GM18520 (cell line): ENCODE data around the gene ME3.
"Not testable (repeated sequence)": the region's sequence is repeated elsewhere in the genome, so short reads cannot be mapped to it uniquely, and the experiment has no call there.

Source experiments
- ATAC-seq: cut with Tn5 transposase; IDR thresholded peaks from one replicate; pipeline ENCODE4 v1.9.1; 2021; ENCODE audit not compliant: unreplicated experiment

Gene ME3

DNA sequence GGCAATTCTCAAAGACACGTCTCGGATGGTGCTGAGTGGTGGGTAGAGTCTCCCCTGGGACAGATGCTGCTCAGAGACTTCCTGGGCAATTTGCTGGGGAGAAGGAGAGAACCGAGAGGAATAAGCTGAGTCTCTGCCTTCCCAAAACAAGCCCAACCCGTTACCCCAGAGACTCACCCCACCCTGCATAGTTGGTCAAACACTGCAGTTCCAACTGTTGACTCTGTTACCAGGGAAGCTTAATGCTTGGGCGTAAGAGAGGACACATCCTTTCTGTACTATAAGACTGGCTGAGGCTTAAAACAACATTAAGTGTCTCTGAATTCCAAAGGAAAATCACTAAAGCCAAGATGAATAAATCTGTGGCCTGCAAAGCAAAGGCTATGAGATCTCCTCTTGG lies 229.6 kb downstream of the ME3 start:
- ATAC-seq = no peak

DNA sequence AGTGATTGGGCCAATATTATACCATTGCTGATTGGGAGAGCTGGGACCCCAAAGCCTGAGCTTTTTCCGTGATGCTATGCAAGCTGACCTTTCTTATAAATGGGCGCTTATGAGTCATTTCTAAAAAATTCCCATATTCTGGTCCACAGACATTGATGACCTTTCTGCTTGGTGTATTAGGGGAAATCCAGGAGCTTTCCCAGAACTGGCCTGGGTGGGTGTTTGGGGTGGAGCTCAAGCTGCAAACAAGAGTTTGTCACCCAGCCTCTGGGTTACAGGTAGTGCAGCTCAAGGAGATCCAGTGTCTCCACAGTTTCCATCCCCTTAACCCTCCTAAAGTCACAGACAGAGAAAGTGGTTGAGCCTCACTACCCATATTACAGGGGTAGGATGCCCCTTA lies 230.0 kb downstream of the ME3 start:
- no peak for ATAC-seq

DNA sequence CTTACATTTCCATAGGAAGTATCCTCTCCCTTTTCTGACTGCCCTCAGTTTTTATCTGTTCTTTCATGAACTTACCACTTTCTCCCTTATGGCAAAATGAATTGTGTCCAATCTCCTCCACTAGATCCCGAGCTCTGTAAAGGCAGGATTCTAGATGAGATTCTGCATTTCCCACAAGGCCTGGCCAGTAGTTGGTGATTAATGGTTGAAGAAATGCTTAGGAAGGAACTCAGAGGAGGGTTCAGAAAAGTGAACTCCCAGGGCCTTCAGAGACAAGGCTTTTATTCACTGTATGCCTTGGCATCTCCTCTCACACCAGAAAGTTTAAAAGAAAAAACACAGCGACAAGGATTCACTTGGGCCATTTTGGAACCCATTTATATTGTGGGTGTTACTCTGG lies 231.6 kb downstream of the ME3 start:
- ATAC-seq = no peak

DNA sequence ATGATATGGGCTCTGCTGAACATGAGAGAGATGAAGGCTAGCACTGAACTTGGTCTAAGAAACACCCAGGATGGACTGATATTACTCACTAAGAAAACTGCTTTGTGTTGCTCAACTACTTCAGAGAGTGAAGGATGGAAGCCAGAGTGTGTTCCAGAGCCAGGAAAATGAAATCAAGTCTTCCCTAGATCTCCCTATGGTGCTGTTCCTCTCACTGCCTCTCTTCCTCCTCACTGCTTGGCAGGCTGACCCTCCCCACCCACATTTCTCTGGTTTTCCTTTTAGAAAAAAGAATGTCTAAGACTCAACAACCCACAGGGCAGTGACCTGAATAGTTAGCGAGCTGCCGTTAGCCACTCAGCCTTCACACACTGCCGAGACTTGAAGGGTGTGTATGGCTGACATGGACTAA lies 232.1 kb downstream of the ME3 start:
- ATAC-seq = no peak

DNA sequence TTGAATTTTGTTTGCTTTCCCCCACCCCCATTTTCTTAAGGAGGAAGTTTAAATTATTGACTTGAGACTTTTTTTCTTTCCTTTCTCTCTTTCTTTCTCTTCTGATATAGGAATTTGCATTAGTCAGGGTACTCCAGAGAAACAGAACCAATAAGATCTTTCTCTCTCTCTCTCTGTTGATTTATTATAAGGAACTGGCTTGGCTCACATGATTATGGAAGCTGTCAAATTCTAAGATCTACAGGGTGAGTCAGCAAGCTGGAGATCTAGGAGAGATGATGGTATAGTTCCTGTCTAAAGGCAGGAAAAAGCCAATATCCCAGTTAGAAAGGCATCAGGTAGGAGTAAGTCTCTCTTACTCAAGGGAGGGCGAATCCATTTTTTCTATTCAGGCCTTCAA lies 233.7 kb downstream of the ME3 start:
- ATAC-seq = no peak

DNA sequence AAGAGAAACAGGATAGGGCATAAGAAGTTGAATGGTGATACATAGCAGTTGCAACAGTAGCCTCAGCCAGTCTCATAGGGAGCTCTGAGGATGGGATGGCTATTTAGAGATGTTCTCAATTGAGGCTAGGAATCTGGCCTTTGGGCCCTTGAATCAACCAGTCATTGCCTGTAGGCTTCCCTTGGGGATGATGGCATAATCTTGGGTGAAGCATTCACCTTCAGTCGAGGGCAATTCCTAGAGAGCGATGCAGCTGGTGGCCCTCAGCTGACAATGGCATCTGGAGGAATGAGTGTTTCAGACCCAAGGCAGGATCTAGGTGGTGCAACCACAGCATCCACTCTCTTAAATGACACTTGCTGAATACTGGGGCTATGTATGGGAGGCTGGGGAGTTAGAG lies 236.7 kb downstream of the ME3 start:
- no peak for ATAC-seq

DNA sequence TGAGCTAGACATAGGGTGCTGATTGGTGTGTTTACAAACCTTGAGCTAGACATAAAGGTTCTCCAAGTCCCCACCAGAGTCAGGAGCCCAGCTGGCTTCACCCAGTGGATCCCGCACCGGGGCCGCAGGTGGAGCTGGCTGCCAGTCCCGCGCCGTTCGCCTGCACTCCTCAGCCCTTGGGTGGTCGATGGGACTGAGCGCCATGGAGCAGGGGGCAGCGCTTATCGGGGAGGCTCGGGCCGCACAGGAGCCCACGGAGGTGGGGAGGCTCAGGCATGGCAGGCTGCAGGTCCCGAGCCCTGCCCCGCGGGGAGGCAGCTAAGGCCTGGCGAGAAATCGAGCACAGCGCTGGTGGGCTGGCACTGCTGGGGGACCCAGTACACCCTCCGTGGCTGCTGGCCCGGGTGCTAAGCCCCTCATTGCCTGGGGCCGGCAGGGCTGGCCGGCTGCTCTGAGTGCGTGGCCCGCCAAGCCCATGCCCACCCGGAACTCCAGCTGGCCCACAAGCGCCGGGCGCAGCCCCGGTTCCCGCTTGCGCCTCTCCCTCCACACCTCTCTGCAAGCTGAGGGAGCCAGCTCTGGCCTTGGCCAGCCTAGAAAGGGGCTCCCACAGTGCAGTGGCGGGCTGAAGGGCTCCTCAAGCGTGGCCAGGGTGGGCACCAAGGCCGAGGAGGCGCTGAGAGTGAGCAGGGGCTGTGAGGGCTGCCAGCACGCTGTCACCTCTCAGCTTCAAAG lies 238.9 kb downstream of the ME3 start:
- ATAC-seq = not testable (repeated sequence)

DNA sequence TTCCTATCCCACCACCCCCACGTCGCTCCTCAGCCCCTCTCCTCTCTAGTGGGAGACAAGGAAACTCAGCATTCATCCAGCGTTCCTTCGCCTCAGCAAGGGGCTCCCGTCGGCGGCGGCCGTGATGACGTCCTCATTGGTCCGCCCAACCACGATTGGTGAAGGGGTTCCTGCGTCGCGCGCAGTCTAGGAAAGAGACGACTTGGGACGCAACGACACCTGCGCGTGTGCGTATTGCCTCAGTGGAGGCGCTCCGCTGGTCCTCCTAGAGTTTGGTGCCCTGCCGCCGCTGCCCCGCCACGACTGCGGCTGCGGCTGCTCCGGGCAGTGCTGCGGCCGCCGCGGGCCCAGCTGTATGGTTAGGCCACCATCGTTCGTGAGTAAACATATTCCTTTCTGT lies 241.2 kb downstream of the ME3 start:
- ATAC-seq = no peak

DNA sequence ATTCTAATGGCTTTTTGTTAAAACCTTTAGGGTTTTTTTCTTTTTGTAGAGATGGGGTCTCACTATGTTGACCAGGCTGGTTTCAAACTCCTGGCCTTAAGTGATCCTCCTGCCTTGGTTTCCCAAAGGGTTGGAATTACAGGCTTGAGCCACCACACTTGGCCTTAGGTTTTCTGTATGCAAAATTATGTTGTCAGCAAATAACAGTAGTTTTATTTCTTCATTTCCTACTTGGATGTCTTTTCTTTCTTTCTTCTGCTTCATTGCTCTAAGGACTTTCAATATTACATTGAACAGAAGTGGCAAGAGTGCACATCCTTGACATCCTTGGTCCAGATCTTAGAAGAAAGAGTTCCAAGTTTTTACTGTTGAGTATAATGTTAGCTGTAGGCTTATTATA lies 245.0 kb downstream of the ME3 start:
- no peak for ATAC-seq

DNA sequence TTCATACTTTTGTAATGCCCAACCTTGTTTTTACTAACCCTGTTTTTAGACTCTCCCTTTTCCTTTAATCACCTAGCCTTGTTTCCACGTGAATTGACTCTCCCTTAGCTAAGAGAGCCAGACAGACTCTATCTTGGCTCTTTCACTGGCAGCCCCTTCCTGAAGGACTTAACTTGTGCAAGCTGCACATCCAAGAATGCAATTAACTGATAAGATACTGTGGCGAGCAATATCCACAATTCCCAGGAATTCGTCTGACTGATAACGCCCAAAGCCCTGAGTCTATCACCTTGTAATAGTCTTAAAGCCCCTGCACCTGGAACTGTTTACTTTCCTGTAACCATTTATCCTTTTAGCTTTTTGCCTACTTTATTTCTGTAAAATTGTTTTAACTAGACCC lies 248.9 kb downstream of the ME3 start:
- not testable (repeated sequence) for ATAC-seq

DNA sequence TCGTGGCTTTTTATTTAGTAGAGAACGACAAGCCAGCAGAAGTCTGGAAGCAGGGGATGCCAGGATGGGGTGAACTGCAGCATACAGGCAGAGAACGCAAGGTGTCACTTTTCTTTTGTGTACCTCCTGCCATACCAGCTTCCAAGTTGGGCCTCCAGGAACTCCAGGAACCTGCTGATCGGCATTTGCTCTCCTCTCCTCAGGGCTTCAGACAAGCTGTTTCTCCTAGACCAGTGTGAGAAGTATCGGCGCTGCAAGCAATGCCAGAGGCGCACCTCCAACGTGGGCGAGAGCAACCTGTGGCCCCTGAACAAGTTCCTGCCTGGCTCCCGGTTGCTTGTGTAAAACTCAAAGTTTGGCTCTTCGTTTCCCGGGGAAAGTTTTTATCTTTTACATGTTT lies 250.0 kb downstream of the ME3 start:
- ATAC-seq = no peak

DNA sequence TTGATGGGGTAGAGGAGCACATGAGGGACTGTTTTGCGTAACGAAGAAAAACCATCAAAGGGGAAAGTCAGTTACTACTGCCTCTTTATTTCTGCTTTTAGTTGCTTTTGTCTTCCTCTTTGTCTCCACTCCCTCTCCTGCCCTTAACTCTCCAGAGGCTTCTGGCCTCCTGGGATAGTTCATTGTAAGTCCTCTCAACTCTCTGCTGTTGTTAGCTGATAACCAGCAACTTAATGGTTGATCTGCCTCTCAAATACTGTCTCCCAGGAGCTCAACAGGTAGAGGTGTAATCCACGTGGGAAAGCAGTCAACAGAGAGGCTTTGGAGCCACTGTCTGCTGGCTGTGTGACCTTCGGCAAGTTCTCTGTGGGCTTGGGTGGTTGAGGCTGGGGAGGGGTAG lies 250.5 kb downstream of the ME3 start:
- ATAC-seq = no peak

DNA sequence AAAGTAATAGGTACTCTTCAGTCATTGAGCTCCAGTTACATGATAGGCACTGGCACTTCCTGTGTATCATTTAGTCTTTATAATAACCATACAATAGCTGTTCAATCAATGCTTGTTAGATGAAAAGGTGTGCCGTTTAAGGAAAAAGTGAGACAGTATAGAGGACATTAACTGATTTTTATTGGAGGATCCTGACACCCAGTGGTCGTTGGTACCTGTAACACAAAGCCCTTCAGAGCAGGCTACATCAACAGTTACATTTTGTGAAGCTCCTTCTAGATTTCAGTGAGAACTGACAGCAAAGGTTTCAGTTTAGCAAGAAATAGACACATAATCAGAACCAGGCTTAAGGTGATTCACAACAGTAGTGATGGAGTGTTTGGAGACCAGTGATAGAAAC lies 253.5 kb downstream of the ME3 start:
- ATAC-seq = no peak

DNA sequence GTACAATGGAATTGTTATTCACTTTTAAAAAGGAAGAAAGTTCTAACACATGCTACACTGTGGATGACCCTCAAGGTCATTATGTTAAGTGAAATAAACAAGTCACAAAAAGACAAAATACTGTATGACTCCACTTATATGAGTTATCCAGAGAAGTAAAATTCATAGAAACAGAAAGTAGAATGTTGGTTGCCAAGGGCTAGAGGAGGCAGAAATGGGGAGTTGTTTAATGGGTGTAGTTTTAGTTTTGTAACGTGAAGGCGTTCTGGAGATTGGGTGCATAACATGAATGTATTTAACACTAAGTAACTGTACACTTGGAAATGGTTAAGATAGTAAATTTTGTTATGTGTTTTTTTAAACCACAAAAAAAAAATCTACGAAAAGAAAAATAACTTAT lies 253.9 kb downstream of the ME3 start:
- ATAC-seq = no peak

DNA sequence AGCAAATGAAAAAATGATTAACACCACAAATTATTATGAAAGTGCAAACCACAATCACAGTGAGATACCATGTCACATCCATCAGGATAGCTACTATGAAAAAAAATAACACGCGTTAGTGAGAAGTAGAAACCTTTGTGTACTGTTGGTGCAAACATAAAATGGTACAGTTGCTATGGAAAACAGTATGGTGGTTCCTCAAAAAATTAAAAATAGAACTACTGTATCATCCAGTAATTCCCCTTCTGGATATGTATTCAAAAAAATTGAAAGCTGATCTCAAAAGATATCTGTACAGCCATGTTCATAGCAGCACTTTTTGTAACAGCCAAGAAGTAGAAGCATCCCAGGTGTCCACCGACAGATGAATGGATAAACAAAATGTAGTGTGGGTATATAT lies 254.3 kb downstream of the ME3 start:
- ATAC-seq = no peak

DNA sequence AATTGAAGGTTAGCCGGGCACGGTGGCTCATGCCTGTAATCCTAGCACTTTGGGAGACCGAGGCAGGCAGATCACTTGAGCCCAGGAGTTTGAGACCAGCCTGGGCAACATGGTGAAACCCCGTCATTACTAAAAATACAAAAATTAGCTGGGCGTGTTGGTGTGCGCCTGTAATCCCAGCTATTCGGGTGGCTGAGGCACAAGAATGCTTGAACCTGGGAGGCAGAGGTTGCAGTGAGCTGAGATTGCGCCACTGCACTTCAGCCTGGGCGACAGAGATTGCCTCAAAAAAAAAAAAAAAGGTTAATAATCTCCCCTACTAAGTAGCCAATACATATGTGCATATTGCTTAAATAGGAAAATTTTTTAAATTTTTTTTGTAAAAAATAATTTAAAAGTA lies 255.5 kb downstream of the ME3 start:
- not testable (repeated sequence) for ATAC-seq

DNA sequence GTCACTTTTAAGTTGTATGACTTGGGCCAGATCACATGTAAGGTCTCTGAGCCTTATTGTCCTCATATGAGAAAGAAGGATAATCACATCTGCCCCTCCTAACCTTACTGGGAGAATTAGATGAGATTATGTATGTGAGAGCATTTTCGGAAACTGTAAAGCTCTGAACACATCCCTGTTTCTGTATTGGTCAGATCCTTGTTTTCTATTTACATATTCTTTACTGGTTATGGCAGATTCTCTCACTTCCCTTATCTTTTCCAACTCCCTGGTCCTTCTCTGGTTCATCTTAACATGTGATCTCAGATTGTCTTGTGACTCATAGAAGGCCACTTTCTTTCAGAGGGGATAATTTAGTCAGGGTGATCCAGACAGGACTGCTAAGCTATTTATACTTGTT lies 255.9 kb downstream of the ME3 start:
- no peak for ATAC-seq

DNA sequence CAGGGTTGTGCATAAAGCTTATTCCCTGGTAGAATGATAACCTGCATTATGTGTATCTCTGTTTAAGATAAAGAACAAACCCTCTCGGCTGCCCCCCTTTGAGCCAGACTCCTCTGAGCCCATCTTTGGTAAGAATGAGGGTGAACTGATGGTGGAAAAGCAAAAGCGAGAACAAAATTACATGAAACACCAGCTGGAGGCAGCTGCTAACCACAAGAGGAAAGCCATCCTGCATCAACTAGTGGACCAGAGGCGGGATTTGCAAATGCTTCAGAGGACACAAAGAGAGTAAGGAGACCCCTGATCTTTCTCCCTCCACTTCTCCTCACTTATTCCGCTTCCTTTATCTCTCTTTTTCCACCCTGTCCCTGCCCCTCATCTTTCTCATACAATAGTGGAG lies 257.4 kb downstream of the ME3 start:
- ATAC-seq = no peak

DNA sequence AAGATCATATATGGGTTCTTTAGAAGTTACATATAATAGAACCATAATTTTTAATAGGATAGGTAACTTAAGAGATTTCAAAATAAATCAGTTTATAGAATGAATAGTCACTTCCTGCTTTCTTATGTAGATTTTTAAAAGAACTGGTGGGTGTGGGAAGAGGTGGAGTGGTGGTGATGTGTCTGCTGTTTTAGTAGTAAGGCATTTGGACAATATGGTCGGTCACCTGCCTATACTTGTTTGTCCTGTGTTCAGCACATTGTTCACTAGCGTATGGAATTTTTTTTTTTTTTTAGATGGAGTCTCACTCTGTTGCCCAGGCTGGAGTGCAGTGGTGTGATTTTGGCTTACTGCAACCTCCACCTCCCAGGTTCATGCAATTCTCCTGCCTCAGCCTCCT lies 258.4 kb downstream of the ME3 start:
- no peak for ATAC-seq

DNA sequence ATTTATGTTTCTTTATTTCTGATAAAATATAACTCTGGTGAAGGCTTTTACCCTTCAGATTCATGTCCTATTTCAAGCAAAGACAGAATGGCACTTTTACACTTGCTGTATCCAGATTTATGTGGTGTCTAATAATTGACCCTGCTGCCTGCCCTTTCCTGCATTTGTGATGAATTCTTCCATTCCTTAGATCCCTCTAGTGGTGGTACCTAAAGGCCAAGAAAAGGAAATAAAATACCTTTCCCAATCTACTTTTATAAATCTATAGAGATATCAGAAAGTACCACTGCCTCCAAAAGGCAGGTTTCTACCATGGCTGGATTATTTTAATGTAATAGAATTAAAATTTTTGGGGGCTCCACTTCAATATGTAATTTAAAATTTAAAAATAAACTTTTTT lies 263.6 kb downstream of the ME3 start:
- no peak for ATAC-seq

DNA sequence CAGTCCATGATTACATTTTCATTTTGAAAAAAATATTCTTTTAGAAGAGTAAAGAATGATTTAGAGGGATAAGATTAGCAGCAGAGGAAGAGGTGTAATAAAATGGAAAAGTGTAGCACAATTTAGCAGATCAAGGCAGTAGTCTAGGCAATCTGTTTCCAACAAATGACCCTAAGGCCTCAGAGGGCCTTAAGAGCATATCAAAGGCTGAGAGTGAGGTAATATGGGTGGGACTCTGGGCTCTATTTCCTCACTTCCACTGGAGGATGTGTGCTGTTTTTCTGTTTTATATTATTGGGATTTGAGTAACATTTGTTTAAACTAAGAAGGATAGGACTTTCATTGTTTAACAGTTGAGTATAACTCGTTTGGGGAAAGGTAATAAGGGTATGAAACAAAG lies 269.0 kb downstream of the ME3 start:
- no peak for ATAC-seq

DNA sequence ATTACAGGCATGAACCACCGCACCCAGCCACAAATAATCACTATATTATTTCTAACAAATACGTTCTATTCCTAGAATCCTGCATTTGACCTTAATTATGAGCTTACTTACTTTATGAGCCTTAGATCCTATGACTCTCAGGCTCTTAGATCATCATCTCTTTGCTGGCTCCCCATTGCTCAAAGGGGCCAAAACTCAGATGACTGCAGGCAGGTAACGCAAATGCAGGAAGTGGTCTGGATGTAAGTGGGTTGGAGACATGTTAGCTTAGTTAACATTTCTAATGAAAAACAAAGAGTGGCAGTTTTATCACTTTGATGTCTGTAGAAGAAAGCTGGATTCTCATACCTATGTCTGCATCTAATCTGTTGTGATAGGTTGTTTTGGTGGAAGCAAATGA lies 274.3 kb downstream of the ME3 start:
- no peak for ATAC-seq

DNA sequence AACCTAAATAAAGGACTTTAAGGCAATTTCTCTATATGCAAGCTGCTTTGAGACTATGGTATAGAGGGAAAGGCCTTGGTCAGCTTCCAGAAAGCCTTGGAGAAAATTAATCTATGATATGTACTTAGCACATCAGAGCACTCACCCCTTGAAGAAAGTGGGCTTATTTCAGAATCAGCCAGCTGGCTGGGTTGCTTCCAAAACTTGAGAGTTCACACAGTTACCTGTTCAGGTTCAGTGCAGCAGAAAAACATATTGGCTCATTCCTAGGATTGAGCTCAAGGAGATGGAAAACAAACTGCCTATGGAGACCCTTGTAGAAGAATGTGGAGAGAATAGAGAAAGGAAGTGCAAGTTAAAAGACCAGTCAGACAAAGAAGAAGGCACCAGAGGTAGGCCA lies 275.1 kb downstream of the ME3 start:
- ATAC-seq = no peak

DNA sequence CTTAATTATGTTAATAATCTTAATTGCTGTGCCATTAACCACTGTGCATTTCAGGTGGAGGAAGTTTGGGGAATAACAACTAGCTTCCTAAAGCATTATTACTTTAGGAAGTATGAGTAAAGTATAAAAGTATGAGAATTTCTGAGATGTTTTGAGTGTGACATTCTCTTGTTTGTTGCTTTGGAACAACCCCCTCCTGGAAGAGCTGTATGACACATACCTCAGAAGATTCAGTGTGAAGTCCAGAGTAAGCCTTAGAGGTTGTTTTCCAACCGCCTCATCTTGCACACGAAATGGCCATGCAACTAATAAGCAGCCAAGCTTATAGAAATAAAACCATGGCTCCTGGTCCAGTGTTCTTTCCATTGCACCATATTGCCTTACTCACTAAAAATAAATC lies 276.0 kb downstream of the ME3 start:
- no peak for ATAC-seq
